Activated CD4-positive, alpha-beta T cell treated with anti-CD3 and anti-CD28 coated beads for 36 hours (primary cell): ENCODE results near the gene KCNK5. TPM values are rescaled to one million over a fixed set of nuclear protein-coding genes. Genes with fewer than 3 reads are reported as not detected.

Source experiments
- ATAC-seq: fragments of 200-7000 bp; cut with Tn5 transposase; one replicate; pipeline ENCODE4 v1.10.0; 2021; ENCODE audit warnings: mild to moderate bottlenecking, moderate library complexity
- CTCF ChIA-PET: fragments of 350-600 bp; sonication (Branson Sonifier 250); formaldehyde crosslinking; loops from one replicate; lab custom pipeline; 2021; ENCODE audit warnings: antibody characterized with exemption; lab: Charles Lee
- POLR2A ChIA-PET: fragments of 350-600 bp; sonication (Branson Sonifier 250); formaldehyde crosslinking; loops from one replicate; lab custom pipeline; 2021; ENCODE audit warnings: antibody characterized with exemption, inconsistent platforms; lab: Charles Lee
- DNase-seq: peaks from one replicate; pipeline ENCODE4 v3.0.0-alpha.2; 2020
- H3K27ac Mint-ChIP-seq: one replicate; pipeline ENCODE4 v1.8.0; 2021; ENCODE audit warnings: mixed read lengths
- H3K27me3 Mint-ChIP-seq: one replicate; pipeline ENCODE4 v1.8.0; 2021; ENCODE audit warnings: mixed read lengths
- H3K36me3 Mint-ChIP-seq: one replicate; pipeline ENCODE4 v1.8.0; 2021; ENCODE audit warnings: low read depth, mixed read lengths
- H3K4me1 Mint-ChIP-seq: one replicate; pipeline ENCODE4 v1.8.0; 2021; ENCODE audit warnings: mixed read lengths
- H3K4me3 Mint-ChIP-seq: one replicate; pipeline ENCODE4 v1.8.0; 2021; ENCODE audit warnings: mild to moderate bottlenecking, moderate library complexity, mixed read lengths
- H3K9me3 Mint-ChIP-seq: one replicate; pipeline ENCODE4 v1.8.0; 2021; ENCODE audit warnings: low read depth, mixed read lengths
- intact Hi-C, 2 experiments: fragments of 100-400 bp; cut with DNase I in 1 of 2; cut with micrococcal nuclease in 1 of 2; formaldehyde crosslinking; loops; one replicate each; pipeline versions ENCODE4 v1.14.2 to v1.15.1; 2022 to 2024; cut with DNase I, micrococcal nuclease
- total RNA-seq, 2 experiments: library from RNA; stranded (reverse); gene quantifications; one replicate each; pipeline ENCODE4 v1.2.3, GENCODE V29; 2021

KCNK5 gene
- total RNA-seq, 2 experiments from 2014 or later = 12.7 to 15.8 TPM

GRCh38 chr6:39197521-39197920 is 31.8 kb downstream of the KCNK5 start:
- Mint-ChIP-seq H3K27me3 (no peaks in the 10 kb centered on the region), H3K4me3 (no peak overlapping the region), H3K27ac (no peak overlapping the region), H3K36me3 (peaks cover 30% of the 10 kb centered on the region), H3K9me3 (no peaks in the 10 kb centered on the region), H3K4me1 (peaks cover 2% of the 10 kb centered on the region)
- intact Hi-C loops = no loop called here
- no peak for ATAC-seq
- DNase-seq = no peak
- ChIA-PET CTCF (interaction anchor here (0.9 to 2.2 kb wide), 2 partner anchors 83 to 106 kb away, joined by 4 to 6 read pairs; partner anchors contain the start of gene SAYSD1), POLR2A (no interaction called here)

- intact Hi-C loops = no loop called here
- peaks cover 34% of the 10 kb centered on the region for H3K36me3 Mint-ChIP-seq
- POLR2A ChIA-PET = no interaction called here
Observed at GRCh38 chr6:39196673-39197091, 32.6 kb downstream of the KCNK5 start.

GRCh38 chr6:39195792-39196385 is 33.4 kb downstream of the KCNK5 start:
- no peaks in the 10 kb centered on the region for H3K27me3 Mint-ChIP-seq
- CTCF ChIA-PET = interaction anchor here (0.9 to 2.2 kb wide), 2 partner anchors 27 to 107 kb away, joined by 3 to 6 read pairs; no protein-coding TSS in a partner anchor
- POLR2A ChIA-PET = no interaction called here
- H3K4me1 Mint-ChIP-seq = peaks cover 2% of the 10 kb centered on the region
- no peak overlapping the region for H3K27ac Mint-ChIP-seq
- intact Hi-C loops = no loop called here
- no peak for DNase-seq
- no peaks in the 10 kb centered on the region for H3K9me3 Mint-ChIP-seq
- ATAC-seq = no peak
- no peak overlapping the region for H3K4me3 Mint-ChIP-seq
- H3K36me3 Mint-ChIP-seq = peaks cover 38% of the 10 kb centered on the region

More at GRCh38 chr6:39196673-39197091, 32.6 kb downstream of the KCNK5 start:
- no peaks in the 10 kb centered on the region for H3K27me3 Mint-ChIP-seq
- peak; percentile 36 for ATAC-seq
- CTCF ChIA-PET = interaction anchor here (2.2 kb wide), 1 partner anchor 107 kb away, joined by 6 read pairs; no protein-coding TSS in a partner anchor
- H3K4me3 Mint-ChIP-seq = no peak overlapping the region
- peaks cover 2% of the 10 kb centered on the region for H3K4me1 Mint-ChIP-seq
- H3K9me3 Mint-ChIP-seq = no peaks in the 10 kb centered on the region
- H3K27ac Mint-ChIP-seq = no peak overlapping the region
- DNase-seq = no peak

- Mint-ChIP-seq H3K27me3 (no peaks in the 10 kb centered on the region), H3K27ac (no peak overlapping the region), H3K36me3 (peaks cover 40% of the 10 kb centered on the region), H3K4me1 (peaks cover 5% of the 10 kb centered on the region), H3K9me3 (no peaks in the 10 kb centered on the region), H3K4me3 (no peak overlapping the region)
- DNase-seq (no peak), ATAC-seq (no peak)
- ChIA-PET POLR2A (no interaction called here), CTCF (interaction anchor here (0.6 kb wide), 1 partner anchor 25 kb away, joined by 3 read pairs; no protein-coding TSS in a partner anchor)
- intact Hi-C loops = no loop called here
Observed at GRCh38 chr6:39194466-39194865, 34.8 kb downstream of the KCNK5 start.

GRCh38 chr6:39193201-39193791 is 36.0 kb downstream of the KCNK5 start:
- H3K27ac Mint-ChIP-seq = no peak overlapping the region
- peaks cover 16% of the 10 kb centered on the region for H3K4me1 Mint-ChIP-seq
- ATAC-seq (no peak), DNase-seq (no peak)
- intact Hi-C loops = no loop called here
- H3K36me3 Mint-ChIP-seq = peaks cover 45% of the 10 kb centered on the region
- ChIA-PET CTCF (no interaction called here), POLR2A (no interaction called here)
- H3K27me3 Mint-ChIP-seq = no peaks in the 10 kb centered on the region
- no peak overlapping the region for H3K4me3 Mint-ChIP-seq
- no peaks in the 10 kb centered on the region for H3K9me3 Mint-ChIP-seq

GRCh38 chr6:39192736-39193135 is 36.5 kb downstream of the KCNK5 start:
- Mint-ChIP-seq H3K4me1 (peaks cover 17% of the 10 kb centered on the region), H3K27me3 (no peaks in the 10 kb centered on the region), H3K27ac (no peak overlapping the region), H3K9me3 (no peaks in the 10 kb centered on the region), H3K36me3 (peaks cover 45% of the 10 kb centered on the region), H3K4me3 (no peak overlapping the region)
- DNase-seq = no peak
- intact Hi-C loops = no loop called here
- POLR2A ChIA-PET = no interaction called here
- CTCF ChIA-PET = no interaction called here
- no peak for ATAC-seq

GRCh38 chr6:39191236-39191930 is 37.9 kb downstream of the KCNK5 start:
- Mint-ChIP-seq H3K9me3 (no peaks in the 10 kb centered on the region), H3K36me3 (peaks cover 45% of the 10 kb centered on the region), H3K4me1 (peaks cover 15% of the 10 kb centered on the region), H3K4me3 (no peak overlapping the region), H3K27ac (no peak overlapping the region), H3K27me3 (no peaks in the 10 kb centered on the region)
- ChIA-PET CTCF (interaction anchor here (0.6 to 2.0 kb wide), 4 partner anchors 25 to 998 kb away, joined by 3 to 7 read pairs (median 3); no protein-coding TSS in a partner anchor), POLR2A (no interaction called here)
- ATAC-seq (no peak), DNase-seq (no peak)
- intact Hi-C loops = no loop called here

- H3K9me3 Mint-ChIP-seq = no peaks in the 10 kb centered on the region
- POLR2A ChIA-PET = no interaction called here
- ATAC-seq (no peak), DNase-seq (no peak)
- H3K27ac Mint-ChIP-seq = no peak overlapping the region
- peaks cover 15% of the 10 kb centered on the region for H3K4me1 Mint-ChIP-seq
- H3K4me3 Mint-ChIP-seq = no peak overlapping the region
- CTCF ChIA-PET = interaction anchor here (0.7 to 2.0 kb wide), 7 partner anchors 11 to 218 kb away, joined by 3 to 8 read pairs (median 4); no protein-coding TSS in a partner anchor
- intact Hi-C loops = no loop called here
- no peaks in the 10 kb centered on the region for H3K27me3 Mint-ChIP-seq
- H3K36me3 Mint-ChIP-seq = peaks cover 44% of the 10 kb centered on the region
Observed at GRCh38 chr6:39190545-39191235, 38.6 kb downstream of the KCNK5 start.

- H3K27ac Mint-ChIP-seq = no peak overlapping the region
- ChIA-PET CTCF (interaction anchor here (0.7 to 2.0 kb wide), 9 partner anchors 12 to 642 kb away, joined by 3 to 8 read pairs (median 4); no protein-coding TSS in a partner anchor), POLR2A (no interaction called here)
- H3K4me3 Mint-ChIP-seq = no peak overlapping the region
- peaks cover 43% of the 10 kb centered on the region for H3K36me3 Mint-ChIP-seq
- peaks cover 15% of the 10 kb centered on the region for H3K4me1 Mint-ChIP-seq
- peak; percentile 42 for DNase-seq
- no peaks in the 10 kb centered on the region for H3K9me3 Mint-ChIP-seq
- H3K27me3 Mint-ChIP-seq = no peaks in the 10 kb centered on the region
- ATAC-seq = peak; percentile 50
- intact Hi-C loops = no loop called here
Observed at GRCh38 chr6:39189915-39190544, 39.2 kb downstream of the KCNK5 start.

GRCh38 chr6:39189131-39189530 is 40.1 kb downstream of the KCNK5 start:
- intact Hi-C loops = no loop called here
- H3K36me3 Mint-ChIP-seq = peaks cover 41% of the 10 kb centered on the region
- H3K27ac Mint-ChIP-seq = no peak overlapping the region
- H3K9me3 Mint-ChIP-seq = no peaks in the 10 kb centered on the region
- H3K4me3 Mint-ChIP-seq = no peak overlapping the region
- peaks cover 15% of the 10 kb centered on the region for H3K4me1 Mint-ChIP-seq
- POLR2A ChIA-PET = no interaction called here
- H3K27me3 Mint-ChIP-seq = no peaks in the 10 kb centered on the region
- ATAC-seq = no peak
- CTCF ChIA-PET = interaction anchor here (0.7 to 2.0 kb wide), 3 partner anchors 23 to 643 kb away, joined by 3 to 7 read pairs (median 4); no protein-coding TSS in a partner anchor
- DNase-seq = no peak
